Measurements from ENCODE around the gene SEMA5B. TPM values are rescaled to one million over a fixed set of nuclear protein-coding genes. Genes with fewer than 3 reads are reported as not detected.

SEMA5B gene
- total RNA-seq, 1 experiment from 2014 or later = 0.04 TPM

GRCh38 chr3:122875547-122876127, 151.9 kb downstream of the SEMA5B start:
- ChIA-PET CTCF (no interaction called here), POLR2A (ENCODE audit: unreplicated experiment) (no interaction called here)
- BruUV-seq (replicated peaks) = no TSS peak

DNA sequence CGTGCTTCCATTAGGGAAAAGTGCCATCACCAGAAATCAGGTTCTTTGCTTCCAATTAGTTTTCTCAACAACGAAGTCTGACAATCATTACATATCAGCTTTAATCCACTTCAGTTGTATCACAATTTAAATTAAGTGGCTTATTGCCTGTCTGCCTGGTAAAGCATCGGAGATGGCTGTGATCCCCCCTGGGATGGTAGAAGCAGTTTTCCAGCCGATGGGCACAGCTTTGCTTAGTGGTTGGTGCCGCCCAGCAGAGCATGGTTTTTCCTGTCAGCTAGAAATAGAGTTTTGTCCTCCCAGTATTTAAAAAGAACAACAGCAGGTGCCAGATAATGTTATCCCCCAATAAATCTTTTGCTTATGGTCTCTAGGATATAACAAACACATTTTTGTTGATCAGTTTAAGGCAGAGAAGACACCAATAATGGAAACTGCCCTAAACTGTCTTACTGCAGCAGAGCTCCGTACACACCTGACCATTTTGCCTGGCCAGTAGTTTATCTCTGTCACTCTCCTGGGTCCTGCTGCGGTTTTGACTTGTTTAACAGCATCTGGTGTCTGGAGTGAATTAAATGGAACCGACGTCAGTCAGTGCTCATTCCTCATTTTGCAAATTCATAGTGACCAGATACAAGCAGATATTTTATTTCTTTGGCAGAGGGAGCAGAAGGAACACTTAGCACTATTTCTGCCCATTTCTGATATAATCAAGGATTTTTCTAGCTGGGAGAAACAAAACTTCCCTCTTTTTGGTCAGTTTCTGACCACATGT, 153.6 kb downstream of the SEMA5B start:
- H3K9me3 ChIP-seq (ENCODE audit: low read length) = no peaks in the 10 kb centered on the region
- no peaks in the 10 kb centered on the region for H4K20me1 ChIP-seq (ENCODE audit: low read length)
- no peaks in the 10 kb centered on the region for H3K36me3 ChIP-seq (ENCODE audit: low read depth, low read length)
- no peak overlapping the region for H3K9ac ChIP-seq (ENCODE audit: low read length)
- no peaks in the 10 kb centered on the region for H3K9me2 ChIP-seq (replicated peaks; ENCODE audit: low read length)
- no peak overlapping the region for H3K27ac ChIP-seq (ENCODE audit: low read length)
- no peak for ATAC-seq
- intact Hi-C loops (cut with micrococcal nuclease) = no loop called here
- ChIA-PET CTCF (no interaction called here), POLR2A (ENCODE audit: unreplicated experiment) (no interaction called here)
- H3K27me3 ChIP-seq (ENCODE audit: low read length) = no peaks in the 10 kb centered on the region
- no peak for DNase-seq
- no peak overlapping the region for H2AFZ ChIP-seq (ENCODE audit: low read length)
- no TSS peak for BruUV-seq (replicated peaks)
- H3K79me2 ChIP-seq (ENCODE audit: low read length) = no peaks in the 10 kb centered on the region
- no peak overlapping the region for H3K4me2 ChIP-seq (ENCODE audit: low read length)
- no peaks in the 10 kb centered on the region for H3K4me1 ChIP-seq (ENCODE audit: insufficient read depth, low read length)
- H3K4me3 ChIP-seq (ENCODE audit: low read length) = no peak overlapping the region
- no peaks in the 10 kb centered on the region for H3F3A ChIP-seq (ENCODE audit: low read length, unreplicated experiment)
- TF ChIP-seq CTCF (conservative IDR thresholded peaks at IDR 0.05; ENCODE audit: low read depth, low read length) (no peak), EZH2phosphoT487 (IDR thresholded peaks at IDR 0.05; ENCODE audit: borderline replicate concordance, low read length) (no peak), EZH2 (IDR thresholded peaks at IDR 0.05; ENCODE audit: low read length, unreplicated experiment) (no peak)

More at GRCh38 chr3:122875547-122876127, 151.9 kb downstream of the SEMA5B start:
- H3K9me3 ChIP-seq (ENCODE audit: low read length) = no peaks in the 10 kb centered on the region
- H3K27me3 ChIP-seq (ENCODE audit: low read length) = no peaks in the 10 kb centered on the region
- no peak overlapping the region for H2AFZ ChIP-seq (ENCODE audit: low read length)
- ATAC-seq (no peak), DNase-seq (no peak)
- H3K27ac ChIP-seq (ENCODE audit: low read length) = no peak overlapping the region
- H3K4me3 ChIP-seq (ENCODE audit: low read length) = no peak overlapping the region
- no peaks in the 10 kb centered on the region for H3K36me3 ChIP-seq (ENCODE audit: low read depth, low read length)
- no peaks in the 10 kb centered on the region for H4K20me1 ChIP-seq (ENCODE audit: low read length)
- H3K4me2 ChIP-seq (ENCODE audit: low read length) = no peak overlapping the region
- H3K9ac ChIP-seq (ENCODE audit: low read length) = no peak overlapping the region
- H3K9me2 ChIP-seq (replicated peaks; ENCODE audit: low read length) = no peaks in the 10 kb centered on the region
- no peaks in the 10 kb centered on the region for H3K79me2 ChIP-seq (ENCODE audit: low read length)
- TF ChIP-seq EZH2phosphoT487 (IDR thresholded peaks at IDR 0.05; ENCODE audit: borderline replicate concordance, low read length) (no peak), CTCF (conservative IDR thresholded peaks at IDR 0.05; ENCODE audit: low read depth, low read length) (no peak), EZH2 (IDR thresholded peaks at IDR 0.05; ENCODE audit: low read length, unreplicated experiment) (no peak)
- no peaks in the 10 kb centered on the region for H3K4me1 ChIP-seq (ENCODE audit: insufficient read depth, low read length)
- H3F3A ChIP-seq (ENCODE audit: low read length, unreplicated experiment) = no peaks in the 10 kb centered on the region
- intact Hi-C loops (cut with micrococcal nuclease) = no loop called here

DNA sequence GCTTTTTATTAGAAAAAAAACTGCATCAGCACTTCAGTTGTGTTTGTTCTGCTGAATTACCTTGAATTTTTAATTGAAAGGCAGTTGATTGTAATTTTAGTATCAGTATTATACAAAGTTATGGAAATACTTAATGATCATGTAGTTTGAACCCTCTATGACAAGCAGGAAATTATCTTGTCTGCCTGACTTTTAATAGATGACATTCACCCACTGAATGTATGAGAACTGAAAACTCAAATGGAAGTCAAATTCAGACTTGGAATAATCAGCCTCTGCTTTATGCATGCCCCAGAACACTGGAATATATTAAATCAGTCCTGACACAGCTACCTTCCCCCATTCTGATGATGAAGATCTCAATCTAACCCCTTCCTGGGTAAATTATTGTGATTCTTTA, 159.2 kb downstream of the SEMA5B start:
- BruUV-seq (replicated peaks) = no TSS peak
- Histone ChIP-seq H3K36me3 (ENCODE audit: low read depth, low read length) (no peaks in the 10 kb centered on the region), H3K9ac (ENCODE audit: low read length) (no peak overlapping the region), H3K9me3 (ENCODE audit: low read length) (no peaks in the 10 kb centered on the region), H2AFZ (ENCODE audit: low read length) (no peak overlapping the region), H3K4me2 (ENCODE audit: low read length) (no peak overlapping the region), H3K4me1 (ENCODE audit: insufficient read depth, low read length) (no peaks in the 10 kb centered on the region), H3K4me3 (ENCODE audit: low read length) (no peak overlapping the region), H4K20me1 (ENCODE audit: low read length) (no peaks in the 10 kb centered on the region), H3K9me2 (replicated peaks; ENCODE audit: low read length) (no peaks in the 10 kb centered on the region), H3K27me3 (ENCODE audit: low read length) (no peaks in the 10 kb centered on the region), H3F3A (ENCODE audit: low read length, unreplicated experiment) (no peaks in the 10 kb centered on the region), H3K79me2 (ENCODE audit: low read length) (no peaks in the 10 kb centered on the region), H3K27ac (ENCODE audit: low read length) (no peak overlapping the region)
- no peak for DNase-seq
- CTCF ChIA-PET = interaction anchor here (0.5 kb wide), 1 partner anchor 122 kb away, joined by 7 read pairs; no protein-coding TSS in a partner anchor
- TF ChIP-seq CTCF (conservative IDR thresholded peaks at IDR 0.05; ENCODE audit: low read depth, low read length) = no peak
- TF ChIP-seq EZH2 (IDR thresholded peaks at IDR 0.05; ENCODE audit: low read length, unreplicated experiment) = no peak
- no peak for TF ChIP-seq EZH2phosphoT487 (IDR thresholded peaks at IDR 0.05; ENCODE audit: borderline replicate concordance, low read length)
- ATAC-seq = no peak
- intact Hi-C loops (cut with micrococcal nuclease) = loop anchor here (10.0 kb wide), 1 partner anchor 114 kb away; no protein-coding TSS in a partner anchor
- POLR2A ChIA-PET (ENCODE audit: unreplicated experiment) = no interaction called here

All from PC-3 (cell line).